AG09309 (cell line): ENCODE results near the gene PPP1R18.

Experiments used
- DNase-seq: peaks from one replicate; pipeline ENCODE4 v3.0.0-alpha.2; 2010; ENCODE audit warnings: low read depth
- H3K4me3 ChIP-seq: 2 replicates; pipeline ENCODE4 v1.5.1; 2011; ENCODE audit warnings: mild to moderate bottlenecking, low read depth, low read length, moderate library complexity; ENCODE audit not compliant: control insufficient read depth
- TF ChIP-seq, protein P1 (sequence below): IDR thresholded peaks from 2 replicates; pipeline ENCODE4 v1.5.1; 2011; ENCODE audit warnings: mild to moderate bottlenecking, low read depth, low read length, inconsistent platforms; ENCODE audit not compliant: insufficient read depth, control insufficient read depth; ENCODE audit errors: missing control alignments

PPP1R18 gene

DNA sequence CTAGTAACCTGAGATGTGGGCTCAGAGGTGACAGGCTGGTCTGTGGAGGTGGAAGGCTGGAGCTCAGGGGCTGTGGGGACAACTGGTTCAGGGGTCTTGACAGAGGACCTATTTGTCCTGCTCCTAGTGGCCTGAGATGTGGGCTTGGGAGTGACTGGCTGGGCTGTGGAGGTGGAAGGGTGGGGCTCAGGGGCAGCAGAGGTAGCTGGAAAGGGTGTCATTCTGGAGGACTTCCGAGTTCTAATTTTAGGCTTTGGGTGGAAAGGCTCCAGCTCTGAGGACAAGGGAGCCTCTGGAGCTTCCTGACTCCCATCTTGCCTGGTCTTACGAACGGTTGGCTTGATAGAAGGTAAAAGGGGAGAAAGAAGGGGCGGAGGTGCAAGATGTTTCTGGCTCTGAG is 19.2 kb upstream of the PPP1R18 start:
- no peak for DNase-seq
- no peak overlapping the region for H3K4me3 ChIP-seq
- TF ChIP-seq, protein P1, sequence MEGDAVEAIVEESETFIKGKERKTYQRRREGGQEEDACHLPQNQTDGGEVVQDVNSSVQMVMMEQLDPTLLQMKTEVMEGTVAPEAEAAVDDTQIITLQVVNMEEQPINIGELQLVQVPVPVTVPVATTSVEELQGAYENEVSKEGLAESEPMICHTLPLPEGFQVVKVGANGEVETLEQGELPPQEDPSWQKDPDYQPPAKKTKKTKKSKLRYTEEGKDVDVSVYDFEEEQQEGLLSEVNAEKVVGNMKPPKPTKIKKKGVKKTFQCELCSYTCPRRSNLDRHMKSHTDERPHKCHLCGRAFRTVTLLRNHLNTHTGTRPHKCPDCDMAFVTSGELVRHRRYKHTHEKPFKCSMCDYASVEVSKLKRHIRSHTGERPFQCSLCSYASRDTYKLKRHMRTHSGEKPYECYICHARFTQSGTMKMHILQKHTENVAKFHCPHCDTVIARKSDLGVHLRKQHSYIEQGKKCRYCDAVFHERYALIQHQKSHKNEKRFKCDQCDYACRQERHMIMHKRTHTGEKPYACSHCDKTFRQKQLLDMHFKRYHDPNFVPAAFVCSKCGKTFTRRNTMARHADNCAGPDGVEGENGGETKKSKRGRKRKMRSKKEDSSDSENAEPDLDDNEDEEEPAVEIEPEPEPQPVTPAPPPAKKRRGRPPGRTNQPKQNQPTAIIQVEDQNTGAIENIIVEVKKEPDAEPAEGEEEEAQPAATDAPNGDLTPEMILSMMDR: no peak

DNA sequence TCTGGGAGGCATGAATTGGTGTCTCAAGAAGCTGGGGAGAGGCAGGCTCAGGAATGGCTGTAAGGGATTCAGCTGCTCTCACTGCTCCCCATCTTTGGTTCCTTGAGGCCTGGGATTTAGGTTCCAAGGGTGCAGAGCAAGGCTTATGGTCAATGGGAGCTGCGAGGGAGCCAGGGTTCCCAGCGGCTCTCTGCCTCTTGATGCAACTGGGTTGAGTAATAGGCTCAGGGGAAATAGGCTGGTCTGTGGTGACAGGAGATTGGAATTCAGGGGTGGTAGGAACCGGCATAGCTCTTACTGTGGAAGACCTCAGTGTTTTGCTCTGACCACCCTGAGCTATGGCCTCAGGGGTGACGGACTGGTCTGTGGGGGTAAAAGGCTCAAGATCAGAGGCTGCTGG is 17.4 kb upstream of the PPP1R18 start:
- no peak for DNase-seq
- TF ChIP-seq, protein P1: no peak
- no peak overlapping the region for H3K4me3 ChIP-seq

DNA sequence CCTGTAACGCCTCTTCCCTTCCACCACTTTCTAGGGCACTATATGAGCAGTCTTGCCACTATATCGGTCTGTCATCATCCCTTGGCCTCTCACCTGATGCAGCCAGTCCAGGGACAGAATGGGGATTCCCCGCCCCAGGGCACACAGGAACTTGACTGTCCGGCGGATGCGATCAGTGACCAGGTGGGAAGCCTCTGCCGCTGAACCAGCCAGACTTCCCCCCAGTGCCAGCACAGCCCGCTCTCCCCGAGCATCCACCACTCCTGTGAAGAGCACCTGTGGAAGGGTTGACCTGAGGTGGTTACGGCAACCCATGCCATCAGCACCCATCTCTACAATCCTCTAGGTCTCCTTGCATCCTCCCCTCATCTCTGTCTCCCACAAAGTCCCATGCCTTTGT is 16.6 kb upstream of the PPP1R18 start:
- H3K4me3 ChIP-seq: no peak overlapping the region
- no peak for DNase-seq
- TF ChIP-seq, protein P1: no peak

DNA sequence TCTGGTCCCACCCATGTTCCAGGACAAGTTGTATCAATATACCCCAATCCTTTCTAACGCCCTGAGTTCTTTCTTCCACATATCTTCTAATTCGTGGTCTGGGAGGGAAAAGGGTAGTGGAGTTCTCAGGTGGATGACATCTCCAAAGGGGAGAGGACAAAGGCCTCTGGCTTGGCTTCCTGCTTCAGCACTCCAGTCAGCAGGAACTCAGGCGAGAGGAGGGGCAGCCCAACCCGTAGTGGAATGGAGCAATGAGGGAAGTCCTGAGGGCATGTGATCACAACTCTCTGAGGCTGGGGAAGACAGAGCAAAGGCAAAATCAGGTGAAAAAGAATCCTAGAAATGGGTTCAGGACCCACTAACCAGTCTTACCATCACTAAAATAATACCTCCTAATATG is 13.9 kb upstream of the PPP1R18 start:
- TF ChIP-seq, protein P1: no peak
- no peak overlapping the region for H3K4me3 ChIP-seq
- DNase-seq: no peak

DNA sequence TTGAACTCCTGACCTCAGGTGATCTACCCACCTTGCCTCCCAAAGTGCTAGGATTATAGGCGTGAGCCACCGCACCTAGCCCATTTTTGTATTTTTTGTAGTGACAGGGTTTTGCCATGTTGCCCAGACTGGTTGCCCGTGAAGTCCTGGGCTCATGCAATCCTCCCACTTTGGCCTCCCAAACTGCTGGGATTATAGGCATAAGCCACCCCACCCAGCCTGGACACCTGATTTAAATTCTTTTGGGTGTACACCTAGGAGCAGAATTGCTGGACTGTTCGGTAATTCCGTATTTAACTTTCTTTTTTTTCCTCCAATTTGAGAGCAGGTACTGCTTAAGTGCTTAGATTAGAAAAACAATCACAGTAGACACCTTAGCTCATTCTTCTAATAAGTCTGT is 10.0 kb upstream of the PPP1R18 start:
- no peak for DNase-seq
- no peak overlapping the region for H3K4me3 ChIP-seq
- TF ChIP-seq, protein P1: no peak

DNA sequence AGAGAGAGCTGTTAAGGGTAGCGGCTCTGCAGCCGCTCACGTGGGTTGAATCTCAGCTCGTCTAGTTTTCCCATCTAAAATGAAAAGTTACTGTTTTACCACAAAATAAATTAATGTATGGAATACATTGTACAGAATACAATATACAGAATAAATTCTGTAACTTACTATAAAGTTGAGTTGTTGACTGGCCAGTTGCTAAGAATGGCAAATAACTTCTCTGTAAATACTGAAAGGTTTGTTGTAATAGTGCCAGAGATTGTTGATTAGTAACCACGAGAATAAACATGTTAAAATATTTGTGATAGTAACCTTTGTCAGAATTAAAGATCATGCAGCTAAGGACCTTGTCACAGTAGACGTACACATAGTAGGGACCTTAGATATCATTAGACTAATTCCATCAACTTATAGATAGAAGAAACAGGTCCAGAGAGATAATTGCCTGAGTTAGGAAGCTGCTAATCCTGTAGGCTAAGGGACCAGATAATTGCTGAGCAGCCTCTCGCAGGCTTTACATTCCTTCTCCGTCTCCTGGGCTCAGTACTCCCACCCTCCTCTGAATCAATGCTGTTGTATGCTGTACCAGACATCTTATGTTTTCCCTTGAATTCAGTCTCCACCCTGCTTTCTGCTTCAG is 4.9 kb upstream of the PPP1R18 start:
- DNase-seq: no peak
- peak overlapping the region; percentile 83 for H3K4me3 ChIP-seq
- TF ChIP-seq, protein P1: no peak
